ENCODE measurements around the gene POLE4. TPM values are rescaled to one million over a fixed set of nuclear protein-coding genes. Genes with fewer than 3 reads are reported as not detected.

Gene POLE4
- total and polyA plus RNA-seq, 2 experiments from 2014 or later: 20.6 to 134 TPM

DNA sequence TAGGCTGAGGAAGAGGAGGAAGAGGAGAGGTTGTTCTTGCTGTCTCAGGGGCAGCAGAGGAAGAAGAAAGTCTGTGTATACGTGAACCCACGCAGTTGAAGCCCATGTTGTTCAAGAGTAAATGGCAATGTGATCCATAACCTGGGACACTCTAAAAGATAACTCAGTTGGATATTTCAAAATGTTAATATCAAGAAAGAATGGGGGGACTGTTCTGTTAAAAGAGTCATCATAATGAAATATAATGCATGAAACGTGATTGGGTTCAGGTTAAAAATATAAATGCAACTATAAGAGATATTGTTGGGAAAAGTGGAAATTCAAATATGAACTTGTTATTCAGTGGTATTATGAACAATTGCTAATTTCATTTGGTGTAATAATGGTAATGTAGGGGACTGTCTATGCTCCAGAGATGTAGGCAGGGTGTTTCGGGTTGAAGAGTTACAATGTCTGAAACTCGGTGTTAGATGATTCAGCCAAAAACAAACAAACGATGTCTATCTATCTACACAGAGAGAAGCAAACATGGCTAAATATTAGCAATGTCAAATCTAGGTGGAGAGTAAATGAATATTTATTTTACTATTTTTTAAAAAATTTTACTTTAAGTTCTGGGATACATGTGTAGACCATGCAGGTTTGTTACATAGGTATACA is 21.1 kb upstream of the POLE4 start:
- in situ Hi-C loops (cut with MboI): no loop called here
- H3K79me2 ChIP-seq (ENCODE audit: insufficient read depth): no peaks in the 10 kb centered on the region
- WGBS, 2 experiments (ENCODE audit: low coverage in 1 of 2, low lambda C conversion rate in 2 of 2, missing lambda C conversion rate in 2 of 2): 95 to 98% methylated on average over 6 of the region's 6 CpGs
- no peak for DNase-seq
- no peaks in the 10 kb centered on the region for H3K36me3 ChIP-seq (ENCODE audit: low read depth)
- H4K20me1 ChIP-seq (ENCODE audit: insufficient read depth): no peaks in the 10 kb centered on the region
- H3F3A ChIP-seq (ENCODE audit: insufficient read depth): peaks cover 5% of the 10 kb centered on the region; the same call in 1 of the 2 replicates
- no peaks in the 10 kb centered on the region for H3K9me3 ChIP-seq (ENCODE audit: low read depth)
- no peaks in the 10 kb centered on the region for H3K4me1 ChIP-seq (ENCODE audit: insufficient read depth)
- no peak overlapping the region for H3K4me3 ChIP-seq
- H3K4me2 ChIP-seq (ENCODE audit: unreplicated experiment): no peak overlapping the region
- TF ChIP-seq EZH2phosphoT487 (IDR thresholded peaks at IDR 0.05; ENCODE audit: insufficient read depth, low read depth): no peak
- TF ChIP-seq EZH2 (IDR thresholded peaks at IDR 0.05; ENCODE audit: insufficient read depth, poor library complexity, severe bottlenecking): no peak
- no peaks in the 10 kb centered on the region for H3K9me2 ChIP-seq (ENCODE audit: insufficient read depth)
- H3K9ac ChIP-seq: no peak overlapping the region
- H2AFZ ChIP-seq: no peak overlapping the region
- H3K27ac ChIP-seq: no peak overlapping the region
- no peaks in the 10 kb centered on the region for H3K27me3 ChIP-seq (replicated peaks; ENCODE audit: insufficient read depth)

DNA sequence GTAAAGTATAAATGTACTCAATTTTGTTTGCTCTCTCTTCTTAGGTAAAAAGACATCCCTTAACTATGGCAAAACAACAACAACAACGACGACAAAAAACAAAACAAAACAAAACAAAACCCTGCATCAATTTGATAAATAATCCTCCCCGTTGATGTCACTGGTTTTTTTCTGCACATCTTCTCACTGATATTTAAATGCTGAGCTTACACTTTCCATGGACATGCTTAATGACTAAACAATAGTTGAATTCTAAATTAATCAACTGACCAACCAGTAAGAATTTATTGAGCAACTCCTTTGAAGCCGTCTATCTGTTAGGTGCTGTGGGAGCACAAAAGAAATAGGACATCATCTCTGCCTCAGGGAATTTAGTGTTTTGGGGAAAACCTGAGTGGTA is 20.2 kb upstream of the POLE4 start:
- H3K4me3 ChIP-seq: no peak overlapping the region
- TF ChIP-seq EZH2 (IDR thresholded peaks at IDR 0.05; ENCODE audit: insufficient read depth, poor library complexity, severe bottlenecking) (no peak), EZH2phosphoT487 (IDR thresholded peaks at IDR 0.05; ENCODE audit: insufficient read depth, low read depth) (no peak)
- H3K4me1 ChIP-seq (ENCODE audit: insufficient read depth): no peaks in the 10 kb centered on the region
- no peak overlapping the region for H2AFZ ChIP-seq
- H3F3A ChIP-seq (ENCODE audit: insufficient read depth): peaks cover 5% of the 10 kb centered on the region; the same call in 1 of the 2 replicates
- in situ Hi-C loops (cut with MboI): no loop called here
- no peaks in the 10 kb centered on the region for H3K36me3 ChIP-seq (ENCODE audit: low read depth)
- DNase-seq: no peak
- H3K27ac ChIP-seq: no peak overlapping the region
- no peaks in the 10 kb centered on the region for H4K20me1 ChIP-seq (ENCODE audit: insufficient read depth)
- H3K9me2 ChIP-seq (ENCODE audit: insufficient read depth): no peaks in the 10 kb centered on the region
- H3K4me2 ChIP-seq (ENCODE audit: unreplicated experiment): no peak overlapping the region
- H3K9me3 ChIP-seq (ENCODE audit: low read depth): no peaks in the 10 kb centered on the region
- no peak overlapping the region for H3K9ac ChIP-seq
- 96 to 99% methylated on average over 4 of the region's 4 CpGs for WGBS, 2 experiments (ENCODE audit: low coverage in 1 of 2, low lambda C conversion rate in 2 of 2, missing lambda C conversion rate in 2 of 2)
- no peaks in the 10 kb centered on the region for H3K79me2 ChIP-seq (ENCODE audit: insufficient read depth)
- no peaks in the 10 kb centered on the region for H3K27me3 ChIP-seq (replicated peaks; ENCODE audit: insufficient read depth)

DNA sequence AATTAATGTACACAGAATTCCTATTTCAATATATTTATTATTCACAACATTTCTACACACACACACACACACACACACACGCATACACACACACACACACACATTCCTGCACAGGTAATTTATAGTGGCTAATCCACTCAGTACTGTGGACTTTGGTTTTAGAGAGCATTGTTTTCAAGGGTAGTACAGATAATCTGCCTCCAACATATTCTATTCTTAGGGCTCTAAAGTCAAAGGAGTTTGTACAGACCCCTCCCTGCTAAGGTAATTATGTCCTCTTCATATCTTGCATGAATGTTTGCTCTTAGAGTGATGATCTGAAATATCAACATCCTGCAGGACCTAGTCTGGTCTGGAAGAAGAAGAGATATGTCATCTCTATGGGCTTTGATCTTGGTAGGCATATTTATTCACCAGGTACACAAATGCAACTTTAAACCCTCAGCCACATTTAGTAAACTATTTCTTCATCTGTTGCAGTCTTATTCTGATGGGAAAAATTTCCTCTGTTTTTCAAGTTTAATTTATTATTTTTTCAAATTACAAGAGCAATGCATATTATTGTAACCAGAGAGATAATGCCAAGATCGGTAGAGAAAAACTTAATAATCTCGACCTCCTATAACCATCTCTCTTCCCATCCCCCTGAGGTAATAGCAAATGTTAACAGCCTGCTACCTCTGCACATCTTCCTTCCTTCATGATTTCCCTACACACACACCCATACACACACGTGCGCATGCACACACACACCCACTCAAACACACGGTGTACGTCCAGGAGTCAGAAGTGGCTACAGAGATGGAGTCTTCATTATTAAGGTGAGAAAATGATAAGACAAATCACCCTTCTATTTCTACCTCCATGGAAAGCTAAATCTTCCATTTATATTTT is 18.3 kb upstream of the POLE4 start:
- Histone ChIP-seq H3K9me2 (ENCODE audit: insufficient read depth) (no peaks in the 10 kb centered on the region), H3K36me3 (ENCODE audit: low read depth) (no peaks in the 10 kb centered on the region), H3K9ac (no peak overlapping the region), H3F3A (ENCODE audit: insufficient read depth) (peaks cover 5% of the 10 kb centered on the region; the same call in 1 of the 2 replicates), H3K27ac (no peak overlapping the region), H3K4me2 (ENCODE audit: unreplicated experiment) (no peak overlapping the region), H3K9me3 (ENCODE audit: low read depth) (no peaks in the 10 kb centered on the region), H3K4me3 (no peak overlapping the region), H3K79me2 (ENCODE audit: insufficient read depth) (no peaks in the 10 kb centered on the region), H3K27me3 (replicated peaks; ENCODE audit: insufficient read depth) (no peaks in the 10 kb centered on the region), H4K20me1 (ENCODE audit: insufficient read depth) (no peaks in the 10 kb centered on the region), H3K4me1 (ENCODE audit: insufficient read depth) (peaks cover 5% of the 10 kb centered on the region), H2AFZ (no peak overlapping the region)
- TF ChIP-seq EZH2 (IDR thresholded peaks at IDR 0.05; ENCODE audit: insufficient read depth, poor library complexity, severe bottlenecking) (no peak), EZH2phosphoT487 (IDR thresholded peaks at IDR 0.05; ENCODE audit: insufficient read depth, low read depth) (no peak)
- 94 to 95% methylated on average over 7 of the region's 7 CpGs for WGBS, 2 experiments (ENCODE audit: low coverage in 1 of 2, low lambda C conversion rate in 2 of 2, missing lambda C conversion rate in 2 of 2)
- no peak for DNase-seq
- in situ Hi-C loops (cut with MboI): no loop called here

DNA sequence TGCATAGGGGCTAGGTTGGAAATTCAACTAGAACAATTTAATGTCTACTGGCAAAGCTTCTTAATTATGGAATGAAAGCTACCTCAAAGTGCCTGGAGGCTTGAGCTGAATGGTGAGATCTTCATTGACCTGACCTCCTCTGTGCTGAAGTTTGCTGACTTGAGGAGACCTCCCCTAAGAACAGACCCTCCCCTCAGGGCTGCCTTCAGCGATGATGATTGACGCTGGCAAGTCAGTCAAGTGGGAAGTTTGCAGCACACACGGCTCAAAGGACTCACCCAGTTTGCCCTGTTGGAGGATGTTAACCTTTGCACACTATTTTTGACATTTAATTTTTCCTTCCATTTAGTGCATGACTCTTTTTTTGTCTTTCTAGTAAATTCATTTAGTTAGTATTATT is 17.2 kb upstream of the POLE4 start:
- Histone ChIP-seq H3K27ac (no peak overlapping the region), H3K4me2 (ENCODE audit: unreplicated experiment) (no peak overlapping the region), H2AFZ (no peak overlapping the region), H3K9ac (no peak overlapping the region), H3K9me2 (ENCODE audit: insufficient read depth) (no peaks in the 10 kb centered on the region), H3K27me3 (replicated peaks; ENCODE audit: insufficient read depth) (no peaks in the 10 kb centered on the region), H3K9me3 (ENCODE audit: low read depth) (no peaks in the 10 kb centered on the region), H3F3A (ENCODE audit: insufficient read depth) (peaks cover 12% of the 10 kb centered on the region; the same call in 1 of the 2 replicates), H3K4me1 (ENCODE audit: insufficient read depth) (peaks cover 13% of the 10 kb centered on the region), H3K79me2 (ENCODE audit: insufficient read depth) (no peaks in the 10 kb centered on the region), H3K36me3 (ENCODE audit: low read depth) (no peaks in the 10 kb centered on the region), H4K20me1 (ENCODE audit: insufficient read depth) (no peaks in the 10 kb centered on the region), H3K4me3 (no peak overlapping the region)
- no peak for TF ChIP-seq EZH2 (IDR thresholded peaks at IDR 0.05; ENCODE audit: insufficient read depth, poor library complexity, severe bottlenecking)
- TF ChIP-seq EZH2phosphoT487 (IDR thresholded peaks at IDR 0.05; ENCODE audit: insufficient read depth, low read depth): no peak
- DNase-seq: no peak
- WGBS, 2 experiments (ENCODE audit: low coverage in 1 of 2, low lambda C conversion rate in 2 of 2, missing lambda C conversion rate in 2 of 2): 86 to 93% methylated on average over 3 of the region's 3 CpGs
- in situ Hi-C loops (cut with MboI): no loop called here
